ENCODE measurements around the gene DOP1B. TPM values are rescaled to one million over a fixed set of nuclear protein-coding genes. Genes with fewer than 3 reads are reported as not detected.

DOP1B gene
- 10 to 100 TPM in 5 of 8 experiments, 1 to 10 TPM in 3; 7.6 to 32.6 (median 11.5) TPM for total RNA-seq

DNA sequence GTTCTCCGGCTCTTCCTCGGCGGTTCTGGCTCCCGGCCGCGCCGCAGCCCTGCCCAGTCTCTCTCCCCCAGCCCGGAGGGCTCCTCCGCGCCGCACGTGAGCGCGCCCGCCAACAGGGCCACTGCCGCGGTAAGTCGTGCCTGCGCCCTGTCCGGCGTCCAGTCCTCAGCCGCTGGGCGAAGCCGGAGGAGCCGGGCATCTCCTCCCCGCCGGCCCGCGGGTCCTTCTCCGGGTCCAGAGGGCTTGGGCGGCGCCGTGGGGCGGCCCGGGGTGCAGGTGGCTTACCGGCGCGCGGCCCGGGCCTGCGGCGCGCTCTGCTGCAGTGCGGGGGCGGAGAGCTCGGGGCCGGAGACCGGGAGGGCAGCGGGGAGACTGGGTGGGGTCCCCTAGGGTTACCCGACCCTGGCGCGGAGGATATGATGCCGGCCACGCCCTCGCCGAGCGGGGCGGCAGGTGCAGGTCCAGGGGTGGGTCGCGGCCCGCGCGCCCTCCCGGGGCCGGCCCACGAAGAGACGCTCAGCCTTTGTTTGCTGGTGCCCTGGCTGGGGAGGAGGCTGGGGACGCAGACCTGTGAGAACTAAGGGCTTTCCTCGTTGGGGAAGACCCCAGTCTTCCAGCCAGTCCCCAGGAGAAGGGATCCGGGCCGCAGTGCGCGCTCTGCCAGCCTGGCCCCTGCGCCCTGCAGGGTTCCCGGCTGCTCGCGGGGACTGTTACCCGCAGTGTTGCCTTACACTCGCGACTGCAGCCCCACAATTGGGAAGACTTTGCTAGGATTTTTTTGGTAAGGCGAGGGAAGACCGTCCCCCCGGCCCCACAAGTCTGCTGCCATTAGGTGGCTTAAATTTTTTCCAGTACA is at the start of gene DOP1B:
Gene DOP1B, plus strand, starts transcription at position 10 of the 856 bp plus-strand sequence. CDS start 7,910 bp downstream, outside the sequence.
- in situ Hi-C loops (cut with MboI; ENCODE audit: low pct_unique_long_range_greater_than_20kb in 2 of 9, low sequenced_read_pairs in 9 of 9, unreplicated experiment in 9 of 9): loop anchor here in 1 of 9 experiments (25.0 kb wide), 1 partner anchor 180 kb away; no protein-coding TSS in a partner anchor
- peak in 5 of 8 experiments; percentile 0 to 37 (median 5) for ATAC-seq (replicated peaks in 6 of 8)

GRCh38 chr21:36109868-36110267 is 46.8 kb upstream of the DOP1B start:
- WGBS, 10 experiments: 80 to 100% (median 85%) methylated on average over 1 to 10 of the region's 10 CpGs; no CpG with 5 or more reads in 1 of the 10 experiments
- Histone ChIP-seq H3K4me3 (no peak overlapping the region), H3K27ac (no peak overlapping the region), H3K4me1 (replicated peaks in 1 of 2) (no peaks in the 10 kb centered on the region)
- ATAC-seq (replicated peaks in 6 of 8): no peak
- in situ Hi-C loops (cut with MboI; ENCODE audit: low pct_unique_long_range_greater_than_20kb in 2 of 9, low sequenced_read_pairs in 9 of 9, unreplicated experiment in 9 of 9): loop anchor here in 1 of 9 experiments (10.0 kb wide), 1 partner anchor 55 kb away; no protein-coding TSS in a partner anchor

More for the DNA sequence above, at the start of gene DOP1B:
- peak within 1 kb of the TSS; percentile 74 to 82 (median 79) for H3K4me3 ChIP-seq
- H3K27ac ChIP-seq: peak within 1 kb of the TSS; percentile 52 to 65
- peaks cover 0 to 6% of the 10 kb centered on the region in 2 donors for H3K4me1 ChIP-seq (replicated peaks in 1 of 2)
- WGBS, 10 experiments: 0 to 9% (median 1%) methylated on average over 4 to 16 of the region's 83 CpGs; no CpG with 5 or more reads in 5 of the 10 experiments

- ATAC-seq (replicated peaks in 6 of 8): no peak
- 83 to 97% (median 90%) methylated on average over 1 to 6 of the region's 8 CpGs; no CpG with 5 or more reads in 3 of the 10 experiments for WGBS, 10 experiments
- Histone ChIP-seq H3K27ac (no peak overlapping the region), H3K4me1 (replicated peaks in 1 of 2) (no peaks in the 10 kb centered on the region), H3K4me3 (no peak overlapping the region)
- in situ Hi-C loops (cut with MboI; ENCODE audit: low pct_unique_long_range_greater_than_20kb in 2 of 9, low sequenced_read_pairs in 9 of 9, unreplicated experiment in 9 of 9): loop anchor here in 1 of 9 experiments (10.0 kb wide), 1 partner anchor 56 kb away; no protein-coding TSS in a partner anchor
These were observed 45.4 kb upstream of the DOP1B start for GRCh38 chr21:36111238-36111637.

DNA sequence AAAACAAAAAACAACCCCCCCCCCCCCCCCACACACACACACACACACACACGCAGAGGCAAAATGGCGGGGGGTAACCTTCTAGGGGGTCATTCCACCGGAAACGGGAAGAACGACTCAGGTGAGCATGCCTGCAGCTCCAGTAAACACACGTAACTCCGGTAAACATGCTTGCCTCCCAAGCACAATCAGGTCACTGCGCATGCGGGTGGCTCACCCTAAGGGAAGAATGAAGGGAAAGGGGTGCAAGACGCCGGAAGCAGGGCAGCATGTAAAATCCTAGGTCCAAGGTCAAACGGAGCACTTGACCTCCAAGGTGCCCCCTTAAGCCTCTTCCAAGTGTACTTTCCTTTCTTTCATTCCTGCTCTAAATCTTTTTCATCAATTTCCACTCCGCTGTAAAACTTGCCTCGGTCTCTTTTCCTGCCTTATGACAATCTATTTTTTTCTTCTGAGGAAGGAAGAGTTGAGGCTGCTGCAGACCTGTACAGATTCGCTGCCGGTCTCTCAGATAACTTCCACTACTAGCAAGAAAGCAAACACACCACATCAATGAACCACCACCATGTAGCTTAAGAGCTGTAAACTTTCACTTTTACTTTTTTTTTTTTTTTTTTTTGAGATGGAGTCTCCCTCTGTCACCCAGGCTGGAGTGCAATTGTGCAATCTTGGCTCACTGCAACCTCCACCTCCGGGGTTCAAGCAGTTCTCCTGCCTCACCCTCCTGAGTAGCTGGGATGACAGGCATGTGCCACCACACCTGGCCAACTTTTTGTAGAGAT is 42.8 kb upstream of the DOP1B start:
- in situ Hi-C loops (cut with MboI; ENCODE audit: low pct_unique_long_range_greater_than_20kb in 2 of 9, low sequenced_read_pairs in 9 of 9, unreplicated experiment in 9 of 9): loop anchor here in 1 of 9 experiments (10.0 kb wide), 1 partner anchor 59 kb away; no protein-coding TSS in a partner anchor
- 46 to 100% (median 94%) methylated on average over 3 to 16 of the region's 17 CpGs; no CpG with 5 or more reads in 1 of the 10 experiments for WGBS, 10 experiments
- Histone ChIP-seq H3K4me1 (replicated peaks in 1 of 2) (no peaks in the 10 kb centered on the region), H3K27ac (no peak overlapping the region), H3K4me3 (no peak overlapping the region)
- ATAC-seq (replicated peaks in 6 of 8): no peak

- Histone ChIP-seq H3K4me1 (replicated peaks in 1 of 2) (no peaks in the 10 kb centered on the region), H3K27ac (no peak overlapping the region), H3K4me3 (no peak overlapping the region)
- in situ Hi-C loops (cut with MboI; ENCODE audit: low pct_unique_long_range_greater_than_20kb in 2 of 9, low sequenced_read_pairs in 9 of 9, unreplicated experiment in 9 of 9): loop anchor here in 1 of 9 experiments (10.0 kb wide), 1 partner anchor 60 kb away; no protein-coding TSS in a partner anchor
- WGBS, 10 experiments: 50 to 96% (median 90%) methylated on average over 1 to 6 of the region's 6 CpGs; no CpG with 5 or more reads in 2 of the 10 experiments
- ATAC-seq (replicated peaks in 6 of 8): no peak
These were observed 41.4 kb upstream of the DOP1B start for GRCh38 chr21:36115138-36115730.

- 71 to 100% (median 88%) methylated on average over 1 to 2 of the region's 2 CpGs; no CpG with 5 or more reads in 3 of the 10 experiments for WGBS, 10 experiments
- no peak for ATAC-seq (replicated peaks in 6 of 8)
- in situ Hi-C loops (cut with MboI; ENCODE audit: low pct_unique_long_range_greater_than_20kb in 2 of 9, low sequenced_read_pairs in 9 of 9, unreplicated experiment in 9 of 9): loop anchor here in 1 of 9 experiments (10.0 kb wide), 1 partner anchor 63 kb away; no protein-coding TSS in a partner anchor
These were observed 39.3 kb upstream of the DOP1B start for GRCh38 chr21:36117286-36117741.

GRCh38 chr21:36120304-36120888 is 36.2 kb upstream of the DOP1B start:
- 50 to 94% (median 70%) methylated on average over 1 to 7 of the region's 7 CpGs; no CpG with 5 or more reads in 5 of the 10 experiments for WGBS, 10 experiments
- in situ Hi-C loops (cut with MboI; ENCODE audit: low pct_unique_long_range_greater_than_20kb in 2 of 9, low sequenced_read_pairs in 9 of 9, unreplicated experiment in 9 of 9): no loop called here
- Histone ChIP-seq H3K27ac (no peak overlapping the region), H3K4me3 (no peak overlapping the region), H3K4me1 (replicated peaks in 1 of 2) (no peaks in the 10 kb centered on the region)
- ATAC-seq (replicated peaks in 6 of 8): peak in 2 of 8 experiments; percentile 61 to 81

More at GRCh38 chr21:36117286-36117741, 39.3 kb upstream of the DOP1B start:
- Histone ChIP-seq H3K4me3 (no peak overlapping the region), H3K27ac (no peak overlapping the region), H3K4me1 (replicated peaks in 1 of 2) (no peaks in the 10 kb centered on the region)

DNA sequence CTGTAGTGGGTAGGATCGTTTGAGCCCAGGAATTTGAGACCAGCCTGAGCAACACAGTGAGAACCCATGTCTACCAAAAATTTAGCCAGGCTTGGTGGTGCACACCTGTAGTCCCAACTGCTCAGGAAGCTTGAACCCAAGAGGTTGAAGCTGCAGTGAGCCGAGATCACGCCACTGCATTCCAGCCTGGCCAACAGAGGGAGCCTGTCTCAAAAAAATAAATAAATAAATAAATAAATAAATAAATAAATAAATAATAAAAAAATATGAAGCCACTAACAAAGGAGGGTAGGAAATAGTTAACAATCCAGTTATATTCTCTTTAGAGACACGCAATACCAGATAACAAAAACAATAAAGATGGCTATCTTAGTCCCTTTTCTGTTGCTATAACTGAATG is 33.6 kb upstream of the DOP1B start:
- no peak overlapping the region for H3K27ac ChIP-seq
- H3K4me1 ChIP-seq (replicated peaks in 1 of 2): no peaks in the 10 kb centered on the region
- H3K4me3 ChIP-seq: no peak overlapping the region
- WGBS, 10 experiments: 11 to 80% (median 64%) methylated on average over 2 to 4 of the region's 4 CpGs
- in situ Hi-C loops (cut with MboI; ENCODE audit: low pct_unique_long_range_greater_than_20kb in 2 of 9, low sequenced_read_pairs in 9 of 9, unreplicated experiment in 9 of 9): no loop called here
- ATAC-seq (replicated peaks in 6 of 8): peak in 1 of 8 experiments; percentile 43

GRCh38 chr21:36124395-36124794 is 32.2 kb upstream of the DOP1B start:
- 74 to 100% (median 100%) methylated on average over 1 to 2 of the region's 2 CpGs; no CpG with 5 or more reads in 1 of the 10 experiments for WGBS, 10 experiments
- ATAC-seq (replicated peaks in 6 of 8): no peak
- in situ Hi-C loops (cut with MboI; ENCODE audit: low pct_unique_long_range_greater_than_20kb in 2 of 9, low sequenced_read_pairs in 9 of 9, unreplicated experiment in 9 of 9): no loop called here
- Histone ChIP-seq H3K4me3 (no peak overlapping the region), H3K4me1 (replicated peaks in 1 of 2) (no peaks in the 10 kb centered on the region), H3K27ac (no peak overlapping the region)

- peaks cover 0 to 4% of the 10 kb centered on the region in 2 donors for H3K4me1 ChIP-seq (replicated peaks in 1 of 2)
- no peak overlapping the region for H3K27ac ChIP-seq
- peak in 4 of 8 experiments; percentile 8 to 29 (median 24) for ATAC-seq (replicated peaks in 6 of 8)
- WGBS, 10 experiments: 0 to 100% (median 45%) methylated on average over 1 to 7 of the region's 9 CpGs
- H3K4me3 ChIP-seq: no peak overlapping the region
- in situ Hi-C loops (cut with MboI; ENCODE audit: low pct_unique_long_range_greater_than_20kb in 2 of 9, low sequenced_read_pairs in 9 of 9, unreplicated experiment in 9 of 9): loop anchor here in 2 of 9 experiments (25.0 kb wide), 1 partner anchor 212 kb away; no protein-coding TSS in a partner anchor
These were observed 31.0 kb upstream of the DOP1B start for GRCh38 chr21:36125512-36126207.

GRCh38 chr21:36126208-36126565 is 30.4 kb upstream of the DOP1B start:
- peak in 3 of 8 experiments; percentile 8 to 57 (median 42) for ATAC-seq (replicated peaks in 6 of 8)
- H3K4me1 ChIP-seq (replicated peaks in 1 of 2): peaks cover 0 to 4% of the 10 kb centered on the region in 2 donors
- H3K4me3 ChIP-seq: no peak overlapping the region
- no peak overlapping the region for H3K27ac ChIP-seq
- in situ Hi-C loops (cut with MboI; ENCODE audit: low pct_unique_long_range_greater_than_20kb in 2 of 9, low sequenced_read_pairs in 9 of 9, unreplicated experiment in 9 of 9): loop anchor here in 2 of 9 experiments (25.0 kb wide), 1 partner anchor 211 kb away; no protein-coding TSS in a partner anchor

All from motor neuron (in vitro differentiated cells).